ENCODE data around the gene ZNF500.

DNA sequence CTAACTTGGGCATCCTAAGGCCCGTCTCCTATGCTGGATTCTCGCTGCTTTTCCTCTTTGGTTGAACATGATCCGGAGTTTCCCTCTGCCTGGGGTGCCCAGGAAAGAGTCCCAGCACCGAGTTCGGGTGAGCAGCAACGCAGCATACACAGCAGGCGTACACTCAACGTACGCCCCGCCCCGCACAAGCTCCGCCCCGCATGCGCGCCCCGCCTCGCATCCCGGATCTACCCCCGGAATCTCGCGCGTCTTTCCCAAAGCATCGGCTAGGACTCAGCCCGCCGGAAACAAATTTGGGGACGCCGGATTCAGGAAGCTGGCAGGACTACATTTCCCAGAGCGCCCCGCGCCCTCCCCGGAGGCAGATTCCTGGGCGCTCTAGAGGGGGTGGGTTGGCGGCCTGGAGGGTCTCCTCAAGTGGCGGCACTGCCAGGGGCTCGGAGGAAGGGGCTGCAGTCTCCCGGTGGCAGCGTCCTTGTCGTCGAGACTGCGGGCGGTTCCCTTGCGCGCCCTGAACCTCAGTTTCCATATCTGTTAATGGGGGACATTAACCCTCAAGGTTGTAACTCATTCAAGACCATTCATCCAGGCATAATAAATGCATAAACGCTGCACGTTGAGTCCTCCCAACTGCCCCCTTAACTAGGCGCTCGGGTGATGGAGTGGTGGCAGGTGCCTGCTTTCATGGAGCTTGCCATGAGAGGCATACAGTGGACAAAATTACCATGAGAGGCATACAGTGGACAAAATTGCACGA is 1.8 kb upstream of the ZNF500 start:
- TF ChIP-seq POLR2AphosphoS5 (IDR thresholded peaks at IDR 0.05; ENCODE audit: low read depth, low read length) (0 out of 2 replicates have a peak, but pooled peaks have one; percentile 25), POLR2A (IDR thresholded peaks at IDR 0.05; ENCODE audit: low read depth, low read length) (peak; percentile 73; the same call in 1 of the 2 replicates)

Data from GM12892 (cell line).